Measurements from ENCODE around the gene MS4A15. TPM values are rescaled to one million over a fixed set of nuclear protein-coding genes. Genes with fewer than 3 reads are reported as not detected.

Gene MS4A15
- total RNA-seq, 1 donor from 2014 or later, result not detected

GRCh38 chr11:60825118-60825517 is 68.5 kb downstream of the MS4A15 start:
- FAIRE-seq, result no peak
- no peak for DNase-seq (ENCODE audit: low read depth)
- H3K27me3 ChIP-seq (ENCODE audit: control insufficient read depth, insufficient read depth, low read length), result no peaks in the 10 kb centered on the region
- no peak overlapping the region for H3K4me3 ChIP-seq (ENCODE audit: low read depth, low read length)
- no peaks in the 10 kb centered on the region for H3K36me3 ChIP-seq (ENCODE audit: control insufficient read depth, insufficient read depth, low read length)
- TF ChIP-seq CTCF (IDR thresholded peaks at IDR 0.05; ENCODE audit: insufficient read depth, low read length, severe bottlenecking), result no peak

DNA sequence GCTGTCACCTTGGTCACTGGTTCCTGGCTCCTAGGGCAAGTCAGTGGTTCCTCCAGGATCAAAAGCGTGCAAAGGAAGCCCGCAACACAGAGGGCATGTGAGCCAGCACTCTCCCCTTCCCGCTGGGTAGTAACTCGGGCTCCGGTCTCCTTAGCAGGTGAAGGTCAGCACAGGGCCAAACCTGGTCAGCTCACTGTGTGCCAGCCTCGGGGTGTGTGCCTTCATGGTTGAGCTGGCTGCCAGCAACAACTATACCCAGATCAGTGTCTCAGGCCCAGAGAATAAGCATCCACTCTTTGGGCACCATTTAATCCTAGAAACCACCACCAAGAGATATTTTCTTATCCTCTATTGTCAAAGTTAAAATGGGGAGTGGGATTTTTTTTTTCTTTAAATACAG is 69.1 kb downstream of the MS4A15 start:
- no peak overlapping the region for H3K4me3 ChIP-seq (ENCODE audit: low read depth, low read length)
- no peak for TF ChIP-seq CTCF (IDR thresholded peaks at IDR 0.05; ENCODE audit: insufficient read depth, low read length, severe bottlenecking)
- H3K27me3 ChIP-seq (ENCODE audit: control insufficient read depth, insufficient read depth, low read length), result no peaks in the 10 kb centered on the region
- H3K36me3 ChIP-seq (ENCODE audit: control insufficient read depth, insufficient read depth, low read length), result no peaks in the 10 kb centered on the region
- FAIRE-seq (no peak), DNase-seq (ENCODE audit: low read depth) (no peak)

Other genes with a start within 250 kb of the MS4A15 start
- gene MS4A13, start 241.5 kb upstream of the MS4A15 start, total RNA-seq, result not detected in 2 replicates
- gene MS4A8, start 57.3 kb upstream of the MS4A15 start, total RNA-seq, result not detected in 2 replicates
- gene MS4A18, start 32.1 kb upstream of the MS4A15 start, total RNA-seq, result not detected in 2 replicates
- not detected in 2 replicates for gene MS4A10, start 28.5 kb downstream of the MS4A15 start, total RNA-seq
- 7.4 TPM in 2 replicates for gene CCDC86, start 85.2 kb downstream of the MS4A15 start, total RNA-seq
- gene PTGDR2, start 99.1 kb downstream of the MS4A15 start, total RNA-seq, result 0.13 TPM in 1 of 2 replicates, not detected in the other
- gene ZP1, start 110.7 kb downstream of the MS4A15 start, total RNA-seq, result not detected in 2 replicates
- gene PRPF19, start 149.7 kb downstream of the MS4A15 start, total RNA-seq, result 30.2 and 36.1 TPM in 2 replicates
- gene TMEM109, start 157.3 kb downstream of the MS4A15 start, total RNA-seq, result 7.6 and 7.7 TPM in 2 replicates
- gene TMEM132A, start 167.6 kb downstream of the MS4A15 start, total RNA-seq, result 22.6 and 25.2 TPM in 2 replicates
- gene SLC15A3, start 195.3 kb downstream of the MS4A15 start, total RNA-seq, result 0.38 and 1.3 TPM in 2 replicates
- not detected in 2 replicates for gene CD6, start 214.8 kb downstream of the MS4A15 start, total RNA-seq

Measured in bronchial epithelial cell (primary cell).